Lower leg skin (tissue), 3 donors: ENCODE results near the gene RNF125.

ENCODE experiments used
- CTCF ChIP-seq, 3 donors: fragments of 450-650 bp; IDR thresholded peaks; one replicate each; pipeline ENCODE4 v1.5.1; 2016; ENCODE audit warnings: antibody characterized with exemption in 3 of 3, mild to moderate bottlenecking in 3 of 3, moderate library complexity in 2 of 3
- POLR2A ChIP-seq, 2 donors: fragments of 450-650 bp; IDR thresholded peaks; one replicate each; pipeline ENCODE4 v1.6.1; 2016 to 2017; ENCODE audit warnings: antibody characterized with exemption in 2 of 2, mild to moderate bottlenecking in 1 of 2, moderate library complexity in 1 of 2

GRCh38 chr18:32056613-32057358 lies 38.2 kb downstream of the RNF125 start:
- TF ChIP-seq POLR2A (IDR thresholded peaks at IDR 0.05): no peak
- no peak for TF ChIP-seq CTCF (IDR thresholded peaks at IDR 0.05)
